Cardiac fibroblast (primary cell): Measurements from ENCODE around the gene CNTN3.

Source experiments
- DNase-seq, 2 donors: peaks; one replicate each; pipeline versions ENCODE4 v3.0.0 to v3.0.0-alpha.2; 2010; ENCODE audit warnings: low read depth in 2 of 2
- H3K4me3 ChIP-seq, 2 donors: replicated peaks in 1 of 2; 1 replicate in 1 of 2; 2 replicates in 1 of 2; pipeline ENCODE4 v1.5.1; 2011; ENCODE audit warnings: low read depth in 2 of 2, low read length in 2 of 2, mild to moderate bottlenecking in 2 of 2, moderate library complexity in 1 of 2
- TF ChIP-seq, protein P1 (sequence below): IDR thresholded peaks from one replicate; pipeline ENCODE4 v1.5.1; 2011; ENCODE audit warnings: low read depth, mild to moderate bottlenecking, low read length, inconsistent platforms

CNTN3 gene

GRCh38 chr3:74631351-74632140 is 17.1 kb upstream of the CNTN3 start:
- TF ChIP-seq, protein P1, sequence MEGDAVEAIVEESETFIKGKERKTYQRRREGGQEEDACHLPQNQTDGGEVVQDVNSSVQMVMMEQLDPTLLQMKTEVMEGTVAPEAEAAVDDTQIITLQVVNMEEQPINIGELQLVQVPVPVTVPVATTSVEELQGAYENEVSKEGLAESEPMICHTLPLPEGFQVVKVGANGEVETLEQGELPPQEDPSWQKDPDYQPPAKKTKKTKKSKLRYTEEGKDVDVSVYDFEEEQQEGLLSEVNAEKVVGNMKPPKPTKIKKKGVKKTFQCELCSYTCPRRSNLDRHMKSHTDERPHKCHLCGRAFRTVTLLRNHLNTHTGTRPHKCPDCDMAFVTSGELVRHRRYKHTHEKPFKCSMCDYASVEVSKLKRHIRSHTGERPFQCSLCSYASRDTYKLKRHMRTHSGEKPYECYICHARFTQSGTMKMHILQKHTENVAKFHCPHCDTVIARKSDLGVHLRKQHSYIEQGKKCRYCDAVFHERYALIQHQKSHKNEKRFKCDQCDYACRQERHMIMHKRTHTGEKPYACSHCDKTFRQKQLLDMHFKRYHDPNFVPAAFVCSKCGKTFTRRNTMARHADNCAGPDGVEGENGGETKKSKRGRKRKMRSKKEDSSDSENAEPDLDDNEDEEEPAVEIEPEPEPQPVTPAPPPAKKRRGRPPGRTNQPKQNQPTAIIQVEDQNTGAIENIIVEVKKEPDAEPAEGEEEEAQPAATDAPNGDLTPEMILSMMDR = no peak

GRCh38 chr3:74630602-74631001 is 16.1 kb upstream of the CNTN3 start:
- H3K4me3 ChIP-seq = no peak overlapping the region
- DNase-seq = peak; percentile 47 to 81
- TF ChIP-seq, protein P1 = peak; percentile 35

More at GRCh38 chr3:74631351-74632140, 17.1 kb upstream of the CNTN3 start:
- H3K4me3 ChIP-seq = no peak overlapping the region
- peak in 1 of 2 donors; percentile 71 for DNase-seq

- no peak for DNase-seq
- TF ChIP-seq, protein P1 = no peak
- no peak overlapping the region for H3K4me3 ChIP-seq
Observed at GRCh38 chr3:74626011-74626410, 11.6 kb upstream of the CNTN3 start.

DNA sequence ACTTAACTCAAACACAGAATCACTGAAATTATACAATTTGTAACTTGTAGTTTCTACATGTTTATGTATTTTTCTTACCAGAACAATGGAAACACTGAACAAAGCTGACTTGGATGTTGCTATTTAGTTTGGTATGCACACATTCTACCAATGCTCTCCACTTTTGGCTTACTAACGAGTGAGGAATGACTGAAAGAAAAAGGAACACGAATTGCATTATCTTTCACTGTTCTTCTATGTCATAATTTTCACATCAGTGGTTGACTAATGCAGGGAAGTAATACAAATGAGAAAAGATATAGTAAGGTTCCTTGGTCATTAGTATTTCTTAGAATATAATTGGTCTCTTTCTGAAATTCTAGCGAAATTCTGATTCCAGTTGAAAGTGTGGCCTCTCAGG is 9.8 kb upstream of the CNTN3 start:
- TF ChIP-seq, protein P1 = no peak
- H3K4me3 ChIP-seq = no peak overlapping the region
- DNase-seq = peak; percentile 46 to 94

GRCh38 chr3:74623261-74623836 is 8.9 kb upstream of the CNTN3 start:
- TF ChIP-seq, protein P1 = no peak
- DNase-seq = peak in 1 of 2 donors; percentile 25
- no peak overlapping the region for H3K4me3 ChIP-seq

- H3K4me3 ChIP-seq = no peak overlapping the region
- TF ChIP-seq, protein P1 = no peak
- peak in 1 of 2 donors; percentile 48 for DNase-seq
Observed at GRCh38 chr3:74621581-74621980, 7.1 kb upstream of the CNTN3 start.
